8988T (cell line): ENCODE measurements around the gene RPP38.

Experiments used
- DNase-seq: peaks from one replicate; pipeline ENCODE4 v3.0.0; 2011

Gene RPP38, protein sequence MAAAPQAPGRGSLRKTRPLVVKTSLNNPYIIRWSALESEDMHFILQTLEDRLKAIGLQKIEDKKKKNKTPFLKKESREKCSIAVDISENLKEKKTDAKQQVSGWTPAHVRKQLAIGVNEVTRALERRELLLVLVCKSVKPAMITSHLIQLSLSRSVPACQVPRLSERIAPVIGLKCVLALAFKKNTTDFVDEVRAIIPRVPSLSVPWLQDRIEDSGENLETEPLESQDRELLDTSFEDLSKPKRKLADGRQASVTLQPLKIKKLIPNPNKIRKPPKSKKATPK

DNA sequence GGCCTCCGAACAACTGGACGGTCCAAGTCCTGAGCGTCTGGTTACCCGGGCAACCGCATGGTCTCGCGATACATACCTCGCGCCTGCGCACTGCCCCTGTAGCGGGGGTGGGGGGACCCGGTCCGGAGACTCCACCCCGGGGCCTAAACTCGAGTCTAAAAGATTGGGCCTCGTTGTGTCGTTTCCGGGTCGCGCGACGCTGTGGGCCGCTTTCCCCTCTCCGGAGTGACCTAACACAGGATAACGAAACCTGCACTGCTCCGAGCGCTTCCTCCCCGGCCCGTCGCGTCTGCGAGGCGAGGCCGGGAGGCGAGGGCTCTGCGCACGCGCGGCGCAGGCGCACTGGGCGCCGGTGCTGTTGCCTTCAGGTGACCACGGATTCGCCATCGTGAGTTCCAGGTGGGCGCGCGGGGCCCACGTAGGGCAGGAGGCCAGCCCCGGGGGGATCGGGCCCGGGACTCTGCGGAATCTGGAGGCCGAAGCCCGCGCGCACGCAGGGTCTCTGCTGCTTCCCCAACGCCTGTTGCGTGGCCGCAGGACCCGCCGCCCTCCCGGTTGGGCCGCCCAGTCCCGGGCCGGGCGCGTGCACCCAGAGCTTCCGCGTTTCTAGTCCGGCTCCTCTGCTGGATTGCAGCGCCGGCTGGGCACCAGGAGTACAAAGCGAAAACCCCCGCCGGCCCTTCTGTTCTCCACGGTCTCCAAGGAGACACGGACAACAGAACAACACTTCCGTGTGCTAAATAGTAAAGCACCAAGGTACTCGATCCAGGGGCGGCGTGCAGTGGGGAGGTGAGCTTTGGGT, at the start of gene RPP38:
TSS of gene RPP38 (plus strand) at position 345 of the 802 bp plus-strand sequence. CDS start 5,960 bp downstream, outside the sequence.
- peak; percentile 90 for DNase-seq

GRCh38 chr10:15049533-15049932, 47.6 kb upstream of the RPP38 start:
- DNase-seq, result no peak

- no peak for DNase-seq
Observed at GRCh38 chr10:15052121-15052520, 45.0 kb upstream of the RPP38 start.

GRCh38 chr10:15053061-15053460, 44.1 kb upstream of the RPP38 start:
- no peak for DNase-seq

DNA sequence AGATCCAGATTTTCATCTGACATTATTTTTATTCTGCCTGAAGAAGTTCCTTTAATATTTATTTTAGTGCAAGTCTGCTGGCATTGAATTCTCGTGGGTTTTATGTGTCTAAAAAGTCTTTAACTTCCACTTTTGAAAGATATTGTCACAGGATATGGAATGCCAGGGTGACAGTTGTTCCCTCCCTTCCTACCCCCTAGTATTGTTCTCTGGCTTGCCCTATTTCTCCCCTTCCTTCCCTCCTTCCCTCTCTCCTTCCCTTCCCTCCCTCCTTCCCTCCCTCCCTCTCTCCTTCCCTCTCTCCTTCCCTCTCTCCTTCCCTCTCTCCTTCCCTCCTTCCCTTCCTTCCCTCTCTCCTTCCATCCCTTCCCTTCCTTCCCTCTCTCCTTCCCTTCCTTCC, 38.5 kb upstream of the RPP38 start:
- no peak for DNase-seq

DNA sequence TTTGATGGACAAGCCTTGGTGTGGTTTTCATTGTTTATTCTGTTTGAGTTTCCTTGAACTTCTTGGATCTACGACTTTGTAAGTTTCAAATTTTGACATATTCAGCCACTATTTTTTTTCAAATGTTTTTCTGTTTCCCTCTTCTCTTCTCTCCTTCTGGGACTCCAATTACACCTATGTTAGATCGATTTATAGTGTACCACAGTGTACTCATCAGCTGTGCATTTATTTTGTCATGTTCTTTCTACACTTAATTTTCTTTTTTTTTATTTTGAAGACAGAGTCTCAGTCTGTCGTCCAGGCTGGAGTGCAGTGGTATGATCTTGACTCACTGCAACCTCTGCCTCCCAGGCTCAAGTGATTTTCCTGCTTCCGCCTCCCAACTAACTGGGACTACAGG, 37.2 kb upstream of the RPP38 start:
- no peak for DNase-seq

DNA sequence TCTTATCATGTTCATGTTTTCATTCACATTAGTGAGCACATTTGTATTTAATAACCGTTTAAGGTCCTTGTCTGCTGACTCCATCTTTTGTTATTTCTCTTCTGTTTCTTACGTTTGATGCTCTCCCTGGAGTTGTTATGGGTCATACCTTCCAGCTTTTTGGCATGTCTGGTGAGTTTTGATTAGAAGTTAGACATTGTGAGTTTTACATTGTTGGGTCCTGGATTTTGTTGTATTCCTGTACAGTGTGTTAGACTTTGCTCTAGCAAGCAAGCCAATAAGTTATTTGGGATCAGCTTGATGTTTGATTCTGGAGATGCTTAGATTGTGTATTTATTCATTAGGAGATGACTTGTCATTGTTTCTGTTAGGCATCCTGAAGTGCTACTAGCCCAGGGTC, 36.5 kb upstream of the RPP38 start:
- DNase-seq, result no peak

GRCh38 chr10:15067154-15067553, 30.0 kb upstream of the RPP38 start:
- DNase-seq, result no peak

- DNase-seq, result no peak
Observed at GRCh38 chr10:15068802-15069201, 28.4 kb upstream of the RPP38 start.

- no peak for DNase-seq
Observed at GRCh38 chr10:15069230-15069629, 27.9 kb upstream of the RPP38 start.

GRCh38 chr10:15072358-15072757, 24.8 kb upstream of the RPP38 start:
- DNase-seq, result no peak

- no peak for DNase-seq
Observed at GRCh38 chr10:15075421-15075820, 21.7 kb upstream of the RPP38 start.

DNA sequence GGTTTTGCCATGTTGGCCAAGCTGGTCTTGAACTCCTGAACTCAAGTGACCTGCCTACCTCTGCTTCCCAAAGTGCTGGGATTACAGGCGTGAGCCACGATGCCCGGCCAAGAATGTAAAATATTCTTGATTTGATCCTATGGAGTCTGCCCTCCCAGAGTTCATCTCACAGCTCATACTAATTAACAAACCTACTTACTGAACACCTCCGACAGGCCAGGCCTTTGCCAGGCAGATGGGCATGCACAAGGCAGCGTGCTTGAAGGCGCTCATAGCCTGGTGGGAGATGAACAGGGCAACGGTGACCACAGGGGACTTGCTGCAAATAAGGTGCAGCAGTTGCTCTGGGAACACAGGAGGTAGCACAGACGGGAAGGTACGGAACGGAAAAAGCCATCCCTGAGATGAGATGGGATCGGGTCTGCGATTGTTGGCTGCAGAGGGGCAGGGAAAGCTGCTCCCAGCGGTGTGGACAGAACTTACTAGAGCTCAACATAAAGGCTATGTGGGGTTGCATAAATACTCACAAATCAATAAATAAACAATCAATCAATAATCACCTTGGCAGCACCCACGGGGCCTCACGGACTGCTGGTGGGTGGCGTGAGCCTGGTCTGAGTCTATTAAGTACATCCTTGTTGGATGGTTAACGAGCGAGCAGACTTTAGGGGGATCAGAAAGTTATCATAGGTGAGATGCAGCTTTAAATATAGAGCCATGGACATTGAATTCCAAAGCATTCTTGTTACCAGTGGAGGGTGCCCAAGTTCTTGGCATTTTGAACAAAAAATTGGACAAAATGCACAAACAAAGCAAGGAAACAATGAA, 13.3 kb upstream of the RPP38 start:
- no peak for DNase-seq

GRCh38 chr10:15084502-15084922, 12.6 kb upstream of the RPP38 start:
- DNase-seq, result peak; percentile 48

- peak; percentile 96 for DNase-seq
Observed at GRCh38 chr10:15088428-15089261, 8.5 kb upstream of the RPP38 start, which contains the start of gene ACBD7. Gene ACBD7, minus strand, starts transcription at chr10:15088776. Its CDS starts 48 bp downstream, at chr10:15088728.

GRCh38 chr10:15091418-15091817, 5.7 kb upstream of the RPP38 start:
- no peak for DNase-seq

DNA sequence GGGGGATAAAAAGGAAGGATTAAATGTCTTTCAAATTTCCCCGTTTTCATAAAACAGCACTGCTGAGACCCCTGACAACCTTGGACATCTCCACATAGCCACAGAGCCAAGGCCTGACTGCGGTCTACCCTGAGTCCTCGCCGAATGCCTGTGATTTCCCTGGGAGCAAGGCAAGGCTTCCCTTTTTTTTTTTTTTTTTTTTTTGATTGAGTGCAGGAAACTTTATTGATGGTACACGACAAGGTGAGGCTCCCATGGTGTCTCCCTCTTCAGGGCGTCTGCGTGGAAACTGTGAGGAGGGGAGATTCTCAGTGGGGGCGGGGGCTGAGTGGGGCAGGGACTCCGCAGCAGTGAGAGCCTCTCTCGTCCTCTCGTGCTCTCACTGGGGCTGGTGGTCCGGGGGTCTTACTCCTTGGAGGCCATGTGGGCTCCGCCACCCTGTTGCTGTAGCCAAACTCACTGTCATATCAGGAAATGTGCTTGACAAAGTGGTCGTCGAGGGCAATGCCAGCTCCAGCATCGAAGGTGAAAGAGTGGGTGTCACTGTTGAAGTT, 4.2 kb upstream of the RPP38 start:
- no peak for DNase-seq

GRCh38 chr10:15096661-15097010, 519 bp upstream of the RPP38 start:
- no peak for DNase-seq

DNA sequence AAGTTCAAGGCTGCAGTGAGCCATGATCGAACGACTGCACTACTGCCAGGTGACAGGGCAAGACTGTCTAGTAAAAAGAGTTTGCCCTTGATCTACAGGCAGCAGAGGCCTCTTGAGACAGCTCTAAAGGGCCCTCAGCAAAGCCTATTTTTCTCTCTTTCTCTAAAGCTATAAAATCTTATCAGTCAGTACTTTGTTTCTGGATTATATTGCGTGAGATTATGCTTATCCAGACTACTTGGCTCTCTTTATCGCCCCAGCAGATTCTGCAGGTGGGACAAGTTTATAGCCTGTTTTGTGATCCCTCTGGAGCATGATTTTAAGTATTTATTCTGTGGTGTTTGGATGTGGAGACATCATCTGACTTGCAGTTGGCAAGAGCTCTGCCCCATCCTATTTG, 2.7 kb downstream of the RPP38 start:
- DNase-seq, result no peak

GRCh38 chr10:15103513-15103912, 6.4 kb downstream of the RPP38 start:
- DNase-seq, result no peak

- DNase-seq, result no peak
Observed at GRCh38 chr10:15106352-15107013, 9.3 kb downstream of the RPP38 start.

DNA sequence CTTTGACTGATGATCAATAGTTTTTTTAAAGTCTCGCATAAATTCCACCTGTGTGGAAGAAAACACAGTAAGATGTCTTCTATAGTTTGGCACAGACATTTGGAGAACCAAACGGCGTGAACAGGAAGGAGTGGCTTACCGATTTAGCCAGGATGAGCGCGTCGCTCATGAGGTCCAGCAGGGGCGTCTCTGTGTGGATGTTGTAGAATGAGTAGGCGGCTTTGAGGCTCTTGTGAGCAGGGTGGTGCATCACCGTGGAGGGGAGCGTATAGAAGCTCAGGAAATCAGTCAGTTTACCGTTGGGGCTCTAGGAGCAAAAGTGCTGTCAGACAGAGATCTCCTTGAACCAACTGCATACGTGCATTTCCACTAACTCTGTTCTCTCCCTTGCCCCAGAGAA, 15.5 kb downstream of the RPP38 start:
- DNase-seq, result no peak
